MM.1S (cell line): Measurements from ENCODE around the gene PPM1E.

ENCODE experiments used
- DNase-seq: peaks from one replicate; pipeline ENCODE4 v3.0.0-alpha.2; 2015
- H2AFZ ChIP-seq: fragments of 300-600 bp; sonication (generic); 2 replicates; pipeline ENCODE4 v1.6.0; 2016; ENCODE audit warnings: antibody characterized with exemption, low read length
- H3F3A ChIP-seq: fragments of 300-600 bp; sonication (generic); 2 replicates; pipeline ENCODE4 v1.6.1; 2016; ENCODE audit warnings: mild to moderate bottlenecking, antibody characterized with exemption, low read length, moderate library complexity, mixed read lengths; ENCODE audit not compliant: insufficient read depth
- H3K27ac ChIP-seq: fragments of 300-600 bp; sonication (generic); 2 replicates; pipeline ENCODE4 v1.5.1; 2016; ENCODE audit warnings: mild to moderate bottlenecking, low read length
- H3K27me3 ChIP-seq: fragments of 300-600 bp; sonication (generic); replicated peaks from 2 replicates; pipeline ENCODE4 v1.6.0; 2016; ENCODE audit warnings: low read length; ENCODE audit not compliant: insufficient read depth
- H3K36me3 ChIP-seq: fragments of 300-600 bp; sonication (generic); replicated peaks from 2 replicates; pipeline ENCODE4 v1.6.1; 2016; ENCODE audit warnings: mild to moderate bottlenecking, low read length, mixed read lengths; ENCODE audit not compliant: insufficient read depth
- H3K4me1 ChIP-seq: fragments of 300-600 bp; sonication (generic); 2 replicates; pipeline ENCODE4 v1.6.1; 2016; ENCODE audit warnings: low read length, mixed read lengths
- H3K4me2 ChIP-seq: fragments of 300-600 bp; sonication (generic); 2 replicates; pipeline ENCODE4 v1.6.0; 2016; ENCODE audit warnings: low read depth, low read length
- H3K4me3 ChIP-seq: fragments of 300-600 bp; sonication (generic); 2 replicates; pipeline ENCODE4 v1.5.1; 2016; ENCODE audit warnings: low read length, mixed read lengths
- H3K79me2 ChIP-seq: fragments of 300-600 bp; sonication (generic); 2 replicates; pipeline ENCODE4 v1.6.1; 2016; ENCODE audit warnings: mixed run types, low read length, mixed read lengths
- H3K9ac ChIP-seq: fragments of 300-600 bp; sonication (generic); 2 replicates; pipeline ENCODE4 v1.6.1; 2016; ENCODE audit warnings: low read length, mixed read lengths
- H3K9me2 ChIP-seq: fragments of 300-600 bp; sonication (generic); replicated peaks from 2 replicates; pipeline ENCODE4 v1.6.1; 2016; ENCODE audit warnings: mild to moderate bottlenecking, low read length, mixed read lengths; ENCODE audit not compliant: insufficient read depth
- H3K9me3 ChIP-seq: fragments of 300-600 bp; sonication (generic); replicated peaks from 2 replicates; pipeline ENCODE4 v1.6.1; 2016; ENCODE audit warnings: mild to moderate bottlenecking, low read length, mixed read lengths; ENCODE audit not compliant: insufficient read depth
- H4K20me1 ChIP-seq: fragments of 300-600 bp; sonication (generic); 2 replicates; pipeline ENCODE4 v1.6.1; 2016; ENCODE audit warnings: mild to moderate bottlenecking, low read length, moderate library complexity, mixed read lengths; ENCODE audit not compliant: insufficient read depth
- CTCF ChIP-seq: fragments of 300-600 bp; sonication (generic); IDR thresholded peaks from 2 replicates; pipeline ENCODE4 v1.5.1; 2016; ENCODE audit warnings: antibody characterized with exemption, low read length, mixed read lengths
- EZH2 ChIP-seq: fragments of 300-600 bp; sonication (generic); optimal IDR thresholded peaks from 2 replicates; pipeline ENCODE3; 2017; ENCODE audit warnings: low read depth, mild to moderate bottlenecking, antibody characterized with exemption, low read length, mixed read lengths
- EZH2phosphoT487 ChIP-seq: fragments of 300-600 bp; sonication (generic); IDR thresholded peaks from 2 replicates; pipeline ENCODE4 v1.6.1; 2018; ENCODE audit warnings: antibody characterized with exemption, low read length

The PPM1E gene

GRCh38 chr17:58884161-58884560 lies 128.5 kb downstream of the PPM1E start:
- DNase-seq: no peak
- H3K36me3 ChIP-seq: no peaks in the 10 kb centered on the region
- H2AFZ ChIP-seq: no peak overlapping the region
- TF ChIP-seq EZH2phosphoT487 (no peak), CTCF (no peak), EZH2 (no peak)
- no peaks in the 10 kb centered on the region for H3K9me2 ChIP-seq
- H3K79me2 ChIP-seq: no peaks in the 10 kb centered on the region
- H3K27ac ChIP-seq: no peak overlapping the region
- H3K4me2 ChIP-seq: no peak overlapping the region
- H3K4me3 ChIP-seq: no peak overlapping the region
- H3K4me1 ChIP-seq: no peaks in the 10 kb centered on the region
- no peaks in the 10 kb centered on the region for H3K27me3 ChIP-seq
- H4K20me1 ChIP-seq: no peaks in the 10 kb centered on the region
- no peak overlapping the region for H3K9ac ChIP-seq
- no peaks in the 10 kb centered on the region for H3F3A ChIP-seq
- no peaks in the 10 kb centered on the region for H3K9me3 ChIP-seq

- no peak overlapping the region for H3K4me2 ChIP-seq
- H3K27ac ChIP-seq: no peak overlapping the region
- H3K9me2 ChIP-seq: no peaks in the 10 kb centered on the region
- H3K9me3 ChIP-seq: no peaks in the 10 kb centered on the region
- no peak overlapping the region for H2AFZ ChIP-seq
- no peak for DNase-seq
- H4K20me1 ChIP-seq: no peaks in the 10 kb centered on the region
- H3K79me2 ChIP-seq: no peaks in the 10 kb centered on the region
- TF ChIP-seq CTCF (no peak), EZH2phosphoT487 (no peak), EZH2 (no peak)
- no peak overlapping the region for H3K4me3 ChIP-seq
- H3K27me3 ChIP-seq: no peaks in the 10 kb centered on the region
- H3K4me1 ChIP-seq: no peaks in the 10 kb centered on the region
- H3K9ac ChIP-seq: no peak overlapping the region
- H3K36me3 ChIP-seq: no peaks in the 10 kb centered on the region
- no peaks in the 10 kb centered on the region for H3F3A ChIP-seq
Measured at GRCh38 chr17:58886514-58886913, 130.9 kb downstream of the PPM1E start.

GRCh38 chr17:58889928-58890327 lies 134.3 kb downstream of the PPM1E start:
- H4K20me1 ChIP-seq: no peaks in the 10 kb centered on the region
- no peaks in the 10 kb centered on the region for H3K27me3 ChIP-seq

More at GRCh38 chr17:58889928-58890327, 134.3 kb downstream of the PPM1E start:
- H2AFZ ChIP-seq: no peak overlapping the region
- H3K9me3 ChIP-seq: no peaks in the 10 kb centered on the region
- no peaks in the 10 kb centered on the region for H3K36me3 ChIP-seq
- no peaks in the 10 kb centered on the region for H3K79me2 ChIP-seq
- no peaks in the 10 kb centered on the region for H3K4me1 ChIP-seq
- no peak for DNase-seq
- no peaks in the 10 kb centered on the region for H3K9me2 ChIP-seq
- no peak overlapping the region for H3K4me2 ChIP-seq
- no peak overlapping the region for H3K9ac ChIP-seq
- H3F3A ChIP-seq: no peaks in the 10 kb centered on the region
- H3K27ac ChIP-seq: no peak overlapping the region
- no peak overlapping the region for H3K4me3 ChIP-seq
- no peak for TF ChIP-seq EZH2
- TF ChIP-seq EZH2phosphoT487: no peak
- no peak for TF ChIP-seq CTCF
